GM18526 (cell line): ENCODE data around the gene HES5.

Experiments
- POLR2A ChIP-seq: IDR thresholded peaks from 3 replicates; pipeline ENCODE4 v1.6.1; 2011; ENCODE audit not compliant: insufficient read length; ENCODE audit errors: extremely low read depth

Gene HES5

DNA sequence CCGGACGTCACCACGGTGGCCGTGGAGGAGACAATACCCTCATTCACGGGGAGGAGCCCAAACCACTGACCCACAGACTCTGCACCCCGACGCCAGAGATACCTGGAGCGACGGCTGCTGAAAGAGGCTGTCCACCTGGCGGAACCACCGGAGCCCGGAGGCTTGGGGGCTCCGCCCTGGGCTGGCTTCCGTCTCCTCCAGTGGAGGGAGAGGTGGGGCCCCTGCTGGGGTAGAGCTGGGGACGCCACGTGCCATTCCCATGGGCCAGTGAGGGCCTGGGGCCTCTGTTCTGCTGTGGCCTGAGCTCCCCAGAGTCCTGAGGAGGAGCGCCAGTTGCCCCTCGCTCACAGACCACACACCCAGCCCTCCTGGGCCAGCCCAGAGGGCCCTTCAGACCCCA is 33.1 kb upstream of the HES5 start:
- TF ChIP-seq POLR2A, result no peak

DNA sequence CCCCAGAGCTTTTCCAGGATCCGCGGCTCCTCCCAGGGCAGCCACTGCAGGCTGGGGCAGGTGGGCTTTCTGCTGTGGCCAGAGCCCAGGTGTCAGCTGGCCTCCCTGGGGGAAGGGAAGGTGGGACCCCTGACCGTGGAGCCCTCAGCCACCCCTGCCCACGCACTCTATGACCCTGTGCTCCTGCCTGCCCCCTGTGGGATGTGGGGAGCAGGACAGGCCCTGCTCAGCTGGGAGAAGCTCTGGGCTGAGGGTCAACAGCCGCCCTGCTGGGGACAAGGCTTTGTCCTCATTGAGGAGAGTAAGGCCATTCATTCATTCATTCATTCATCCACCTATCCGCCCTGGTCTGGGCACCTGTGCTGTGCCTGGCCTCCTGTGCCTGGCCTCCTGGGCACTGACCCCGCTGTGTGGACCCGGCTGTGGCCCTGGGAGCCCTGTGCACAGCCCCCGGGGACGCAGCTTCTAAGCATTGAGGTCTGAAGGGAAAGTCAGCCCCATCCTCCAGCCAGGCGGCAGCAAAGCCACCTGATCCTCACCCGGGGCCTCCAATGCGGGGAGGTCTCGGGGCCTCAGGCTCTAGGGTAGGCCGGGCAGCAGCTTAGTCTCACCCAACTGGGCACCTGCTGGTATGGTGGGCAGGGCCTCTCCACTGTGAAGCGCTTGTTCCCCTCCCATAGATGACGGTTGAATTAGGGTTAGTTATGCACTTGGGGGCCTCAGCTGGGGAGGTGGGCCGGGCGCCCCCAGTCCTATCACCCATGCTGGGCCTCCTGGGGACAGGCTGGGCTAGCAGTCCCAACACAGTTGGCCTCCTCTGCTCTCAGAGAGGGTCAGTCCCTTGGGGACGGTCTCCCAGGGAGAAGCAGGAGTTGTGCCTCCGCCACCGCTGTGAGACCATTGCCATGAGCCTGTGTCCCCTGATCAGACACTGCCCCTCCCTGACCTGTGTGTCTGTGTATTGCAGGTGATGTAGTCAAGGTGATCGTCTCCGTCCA is 32.1 kb upstream of the HES5 start:
- no peak for TF ChIP-seq POLR2A

DNA sequence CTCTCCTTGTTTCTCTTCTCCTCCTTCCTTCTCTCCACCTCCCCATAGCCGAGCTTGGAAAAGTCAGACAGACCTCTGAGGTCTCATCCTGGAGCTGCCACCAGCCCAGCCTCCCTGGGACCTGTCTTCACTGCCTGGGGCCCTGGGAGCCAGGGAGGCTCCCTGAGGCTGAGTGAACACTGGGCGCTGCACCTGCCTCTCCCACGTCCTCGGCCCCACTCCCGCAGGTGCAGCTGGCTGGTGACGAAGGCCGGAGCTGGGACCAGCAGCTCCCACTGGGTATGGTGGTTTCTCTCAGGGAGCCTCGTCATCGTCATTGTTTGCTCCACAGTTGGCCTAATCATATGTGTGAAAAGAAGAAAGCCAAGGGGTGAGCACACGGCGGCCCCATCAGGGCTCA is 31.4 kb upstream of the HES5 start:
- no peak for TF ChIP-seq POLR2A

DNA sequence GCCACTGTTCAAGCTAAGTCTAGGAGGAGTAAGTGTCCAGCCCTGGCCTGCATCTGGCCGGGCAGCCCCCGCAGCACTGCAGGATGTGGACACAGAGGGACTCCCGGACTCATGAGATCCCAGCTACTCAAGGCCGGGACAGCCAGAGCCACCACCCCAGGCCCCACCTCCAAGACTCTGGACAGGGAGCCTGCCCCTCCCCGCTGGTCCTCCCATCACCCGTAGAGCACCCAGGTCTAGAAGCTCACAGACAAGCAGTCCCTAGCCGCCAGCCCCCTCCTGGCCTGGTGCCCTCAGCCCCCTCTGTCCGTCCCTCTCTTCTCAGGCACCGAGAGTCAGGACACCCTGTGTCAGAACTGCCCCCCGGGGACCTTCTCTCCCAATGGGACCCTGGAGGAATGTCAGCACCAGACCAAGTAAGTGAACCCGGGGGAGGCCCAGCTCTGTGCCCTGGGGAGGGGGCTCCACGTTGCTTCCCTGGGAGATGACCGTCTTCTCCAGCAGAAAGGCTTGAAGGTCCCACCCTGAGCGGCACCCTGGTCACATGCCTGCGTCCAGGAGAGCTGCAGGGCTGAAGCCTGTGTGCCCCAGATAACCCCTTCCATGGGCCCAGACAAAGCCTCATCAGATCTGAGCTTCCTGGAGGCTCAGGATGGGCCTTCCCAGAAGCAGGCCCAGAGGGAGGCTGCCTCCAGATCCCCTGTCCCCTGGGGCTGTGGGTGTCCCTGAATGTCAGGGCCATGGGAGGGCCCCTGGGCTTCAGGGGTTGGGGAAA is 30.4 kb upstream of the HES5 start:
- TF ChIP-seq POLR2A, result no peak

DNA sequence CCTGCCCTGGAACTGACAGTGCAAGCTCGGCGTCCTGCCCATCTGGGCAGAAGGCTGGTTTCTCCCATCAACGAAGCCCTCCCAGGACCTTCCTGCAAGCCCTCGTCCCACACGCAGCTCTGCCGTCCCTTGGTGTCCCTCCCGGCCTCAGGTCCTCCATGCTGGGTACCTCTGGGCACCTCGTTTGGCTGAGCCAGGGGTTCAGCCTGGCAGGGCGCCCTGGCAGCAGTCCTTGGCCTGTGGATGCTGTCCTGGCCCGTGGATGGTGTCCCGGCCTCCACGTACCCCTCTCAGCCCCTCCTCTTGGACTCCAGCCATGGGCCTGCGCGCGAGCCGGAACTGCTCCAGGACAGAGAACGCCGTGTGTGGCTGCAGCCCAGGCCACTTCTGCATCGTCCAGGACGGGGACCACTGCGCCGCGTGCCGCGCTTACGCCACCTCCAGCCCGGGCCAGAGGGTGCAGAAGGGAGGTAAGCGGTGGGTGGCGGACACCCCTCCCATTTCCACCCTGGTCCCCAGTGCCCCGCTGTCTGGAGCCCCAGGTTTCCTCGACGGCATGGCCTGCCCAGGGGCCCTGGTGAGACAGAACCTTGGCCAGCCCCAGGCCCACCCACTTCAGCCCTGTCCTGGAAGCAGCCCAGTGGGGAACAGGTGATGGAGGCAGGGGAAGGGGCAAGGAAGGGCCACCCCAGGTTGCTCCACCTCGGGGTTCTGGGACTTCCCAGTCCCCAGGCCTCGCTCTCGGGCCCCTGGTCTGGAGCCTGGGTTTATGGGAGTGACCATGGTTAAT is 29.6 kb upstream of the HES5 start:
- TF ChIP-seq POLR2A, result no peak

DNA sequence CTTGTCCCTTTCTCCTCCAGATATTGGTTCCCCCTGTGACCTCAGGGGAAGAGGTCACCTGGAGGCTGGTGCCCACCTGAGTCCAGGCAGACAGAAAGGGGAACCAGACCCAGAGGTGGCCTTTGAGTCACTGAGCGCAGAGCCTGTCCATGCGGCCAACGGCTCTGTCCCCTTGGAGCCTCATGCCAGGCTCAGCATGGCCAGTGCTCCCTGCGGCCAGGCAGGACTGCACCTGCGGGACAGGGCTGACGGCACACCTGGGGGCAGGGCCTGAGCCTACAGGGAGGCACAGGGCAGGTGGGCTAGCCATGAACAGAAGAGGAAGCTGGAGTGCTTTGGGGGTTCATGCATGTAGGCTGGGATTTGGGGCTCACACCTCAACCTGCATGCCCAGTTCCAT is 28.8 kb upstream of the HES5 start:
- TF ChIP-seq POLR2A, result no peak

DNA sequence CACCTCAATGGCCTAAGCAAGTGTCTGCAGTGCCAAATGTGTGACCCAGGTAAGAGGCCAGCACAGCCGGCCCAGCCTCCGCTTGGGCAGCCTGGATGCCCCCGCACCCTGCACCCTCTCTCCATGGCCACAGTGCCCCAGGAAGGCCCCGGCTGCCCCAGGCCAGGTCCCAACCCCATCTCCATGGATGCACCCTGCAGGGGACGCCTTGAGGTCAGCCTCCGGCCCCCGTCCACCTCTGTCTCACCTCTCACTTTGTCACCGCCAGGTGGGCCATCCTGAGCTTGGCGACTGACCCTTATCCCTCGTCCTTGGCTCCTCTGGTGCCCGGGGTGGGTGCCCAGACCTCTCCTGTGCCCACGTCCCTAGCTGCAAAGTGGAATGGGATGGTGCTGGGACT is 28.4 kb upstream of the HES5 start:
- TF ChIP-seq POLR2A, result no peak

DNA sequence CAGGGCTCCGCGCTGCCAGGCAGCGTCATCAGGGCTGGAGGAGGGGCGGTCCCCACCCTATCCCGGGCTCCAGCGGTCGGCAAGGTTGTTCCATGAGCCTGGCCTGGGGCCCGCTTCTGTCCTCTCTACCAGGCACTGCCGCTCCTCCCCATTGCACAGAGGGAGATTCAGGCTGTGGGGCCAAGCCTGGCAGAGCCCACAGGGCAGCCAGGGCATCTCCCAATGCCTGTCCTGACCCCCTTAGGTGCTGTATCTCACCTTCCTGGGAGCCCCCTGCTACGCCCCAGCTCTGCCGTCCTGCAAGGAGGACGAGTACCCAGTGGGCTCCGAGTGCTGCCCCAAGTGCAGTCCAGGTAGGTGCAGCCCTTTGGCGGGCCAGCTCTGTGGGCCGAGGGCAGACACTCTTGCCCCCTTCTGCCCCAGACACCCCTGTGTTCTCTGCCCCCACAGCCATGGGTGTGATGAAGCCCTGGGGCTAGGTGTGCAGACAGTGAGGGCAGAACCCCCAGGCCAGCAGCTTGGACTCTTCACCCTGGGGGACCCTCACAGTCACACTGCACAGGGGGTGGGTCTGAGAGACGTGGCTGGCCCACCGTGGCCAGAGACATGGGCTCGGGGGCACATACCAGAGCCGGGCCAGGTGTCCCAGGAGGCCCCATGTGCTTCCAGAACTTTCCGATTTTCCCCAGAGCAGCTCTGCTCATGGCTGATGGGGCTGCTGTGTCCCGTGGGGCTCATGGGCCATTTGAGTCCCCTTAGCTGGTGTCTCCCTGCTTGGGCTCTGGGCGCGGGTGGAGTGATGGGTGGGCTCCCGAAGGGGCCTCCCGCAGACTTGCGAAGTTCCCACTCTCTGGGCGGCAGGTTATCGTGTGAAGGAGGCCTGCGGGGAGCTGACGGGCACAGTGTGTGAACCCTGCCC is 27.7 kb upstream of the HES5 start:
- no peak for TF ChIP-seq POLR2A

DNA sequence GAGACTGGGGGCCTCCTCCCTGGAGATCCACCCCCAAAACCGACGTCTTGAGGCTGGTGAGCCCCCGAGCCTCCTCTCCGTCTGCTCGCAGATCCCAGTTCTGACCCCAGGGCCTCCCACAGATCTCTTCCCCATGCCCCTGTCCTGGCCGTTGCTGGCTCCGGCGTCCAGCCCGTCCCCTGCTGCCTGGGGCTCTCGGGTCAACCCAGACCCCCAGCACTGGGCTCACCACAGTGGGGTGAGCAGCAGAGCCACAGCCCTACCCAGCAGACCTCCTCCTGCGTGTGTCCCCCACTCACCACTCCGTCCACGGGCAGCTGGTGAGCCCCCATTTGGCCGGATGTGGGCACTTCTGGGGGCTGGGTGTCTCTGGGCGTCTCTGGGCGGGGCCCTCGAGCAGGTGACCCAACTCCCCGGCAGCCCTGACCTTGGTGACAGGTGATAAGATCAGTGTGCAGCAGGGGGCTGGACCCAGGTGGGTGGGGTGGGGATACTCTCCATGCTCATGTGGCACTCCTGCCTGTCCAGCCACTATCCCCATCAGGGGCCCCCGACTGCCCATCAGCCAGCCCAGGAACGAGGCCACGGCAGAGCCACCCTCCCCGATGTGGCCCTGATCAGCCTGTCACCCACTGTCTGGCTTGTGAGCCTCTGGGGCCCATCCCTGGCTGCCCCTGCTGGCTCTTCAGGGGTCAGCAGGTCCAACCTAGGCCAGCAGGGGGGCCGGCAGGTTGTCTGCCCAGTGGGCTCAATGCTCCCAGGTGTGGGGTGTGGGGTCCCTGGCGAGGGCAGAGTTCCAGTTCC is 26.8 kb upstream of the HES5 start:
- peak; percentile 64 for TF ChIP-seq POLR2A

DNA sequence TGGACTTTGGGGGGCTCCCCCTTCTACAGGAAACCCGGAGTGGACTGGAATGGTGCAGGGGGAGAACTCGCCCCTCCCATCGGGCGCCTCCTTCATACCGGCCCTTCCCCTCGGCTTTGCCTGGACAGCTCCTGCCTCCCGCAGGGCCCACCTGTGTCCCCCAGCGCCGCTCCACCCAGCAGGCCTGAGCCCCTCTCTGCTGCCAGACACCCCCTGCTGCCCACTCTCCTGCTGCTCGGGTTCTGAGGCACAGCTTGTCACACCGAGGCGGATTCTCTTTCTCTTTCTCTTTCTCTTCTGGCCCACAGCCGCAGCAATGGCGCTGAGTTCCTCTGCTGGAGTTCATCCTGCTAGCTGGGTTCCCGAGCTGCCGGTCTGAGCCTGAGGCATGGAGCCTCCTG is 26.2 kb upstream of the HES5 start, which contains the start of gene TNFRSF14:
TSS of gene TNFRSF14 (plus strand) at position 95 of the 401 bp plus-strand sequence. CDS start at position 389, 294 bp downstream.
- peak; percentile 68 for TF ChIP-seq POLR2A

DNA sequence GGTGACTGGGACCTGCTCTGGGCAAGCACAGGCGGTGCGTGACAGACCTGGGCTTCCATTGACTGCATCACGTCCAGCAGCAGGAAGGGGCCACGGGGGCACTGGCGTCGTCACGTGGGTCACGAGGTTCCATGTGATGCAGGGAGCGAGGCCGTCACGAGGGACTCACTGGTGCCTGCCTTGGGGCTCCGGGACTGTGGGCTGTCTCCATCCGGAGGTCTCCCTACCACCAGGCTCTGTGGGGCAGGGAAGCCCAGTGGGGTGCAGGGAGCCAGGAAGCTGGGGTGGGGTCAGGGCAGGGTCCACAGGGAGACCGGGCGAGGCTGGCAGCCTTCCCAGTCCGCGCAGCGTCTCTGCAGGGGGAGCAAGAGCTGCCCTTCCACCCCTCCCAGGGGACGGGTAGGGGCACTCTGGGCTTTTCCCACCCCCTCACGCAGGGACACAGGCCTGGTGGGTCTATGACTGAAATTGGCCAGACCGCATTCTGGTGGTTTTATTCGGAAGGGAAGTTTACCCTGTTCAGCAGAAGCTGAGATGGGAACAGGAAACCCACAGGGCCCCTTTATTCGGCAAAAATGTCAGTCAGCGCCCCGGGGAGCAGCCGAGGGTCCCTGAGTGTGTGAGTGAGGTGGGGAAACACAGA is 25.7 kb upstream of the HES5 start:
- TF ChIP-seq POLR2A, result peak; percentile 53

DNA sequence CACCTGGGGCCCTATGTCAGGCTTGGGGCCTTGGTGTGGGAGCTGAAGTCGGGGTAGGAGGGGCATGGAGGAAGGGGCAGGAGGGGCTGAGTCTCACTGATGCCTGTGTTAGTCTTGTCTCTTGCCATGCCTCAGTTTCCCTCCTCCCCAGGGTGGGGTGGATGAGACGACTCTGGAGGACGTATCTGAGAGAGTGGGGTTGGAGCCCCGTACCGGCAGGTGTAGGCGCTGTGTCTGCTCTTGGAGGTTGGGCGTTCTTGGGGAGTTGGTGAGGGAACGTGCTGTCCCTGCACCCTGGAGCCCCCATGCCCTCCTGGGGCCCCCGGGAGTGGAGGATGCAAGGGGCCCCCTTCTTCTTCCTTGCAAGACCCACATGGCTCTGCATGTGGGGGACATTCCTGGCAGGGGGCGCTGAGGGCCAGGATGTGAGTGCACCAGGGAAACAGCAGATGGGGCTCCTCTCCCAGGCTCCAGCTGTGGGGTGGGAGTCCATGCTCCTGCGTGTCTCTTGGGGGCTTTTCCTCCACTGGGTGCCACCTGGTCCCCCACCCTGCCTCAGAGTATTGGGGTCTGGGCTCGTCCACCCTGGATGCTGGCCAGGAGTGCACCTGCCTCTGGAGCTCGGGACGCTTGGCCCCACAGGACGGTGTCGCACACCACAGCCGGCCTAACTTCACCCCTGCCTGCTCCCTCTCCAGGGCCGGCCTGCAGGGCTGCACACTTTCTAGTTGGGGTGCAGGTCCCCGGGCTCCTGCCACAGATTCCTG is 24.7 kb upstream of the HES5 start:
- TF ChIP-seq POLR2A, result no peak

DNA sequence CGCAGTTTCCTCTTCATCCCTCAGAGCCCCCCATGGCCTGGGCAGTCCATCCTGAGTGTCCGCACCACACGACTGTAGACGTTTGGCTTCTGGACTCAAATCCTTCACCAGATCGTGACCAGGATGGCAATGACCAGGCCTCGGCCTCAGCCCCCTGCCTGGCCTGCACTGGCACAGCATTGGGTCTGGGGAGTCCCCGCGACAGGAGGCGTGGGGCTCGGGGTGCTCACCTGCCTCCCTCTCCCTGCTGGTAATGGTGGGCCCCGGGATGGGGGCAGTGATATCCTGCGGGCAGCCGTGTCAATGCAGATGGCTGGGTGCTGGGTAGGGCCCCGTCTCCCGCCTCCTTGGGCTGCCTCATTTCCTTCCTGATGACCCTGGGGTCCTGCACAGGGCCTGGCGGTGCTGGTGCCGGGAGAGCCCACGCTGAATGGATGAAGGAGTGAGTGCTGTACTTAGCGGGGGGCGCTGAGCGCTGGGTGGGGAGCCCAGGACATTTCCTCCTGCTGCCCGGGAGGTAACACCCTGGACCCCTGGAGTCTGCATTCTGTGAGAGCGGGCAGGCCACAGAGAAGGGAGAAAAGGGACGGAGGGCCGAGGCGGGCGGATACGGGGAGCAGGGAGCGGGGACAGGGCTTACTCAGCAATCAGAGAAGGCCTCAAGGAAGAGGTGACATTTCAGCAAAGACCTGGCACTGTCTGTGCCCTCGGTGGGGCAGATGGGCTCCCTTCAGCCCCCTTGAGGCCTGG is 24.0 kb upstream of the HES5 start:
- TF ChIP-seq POLR2A, result no peak
